ENCODE results near the gene FXR2. TPM values are rescaled to one million over a fixed set of nuclear protein-coding genes. Genes with fewer than 3 reads are reported as not detected.

FXR2 gene
- total RNA-seq, 1 experiment from 2014 or later = 49.7 TPM

- Histone ChIP-seq H3K27ac (ENCODE audit: low read depth, low read length) (no peak overlapping the region), H4K20me1 (ENCODE audit: insufficient read depth) (peaks cover 35% of the 10 kb centered on the region; the same call in 1 of the 2 replicates), H3K9me3 (ENCODE audit: control insufficient read depth in 1 of 2, insufficient read depth in 1 of 2, low read depth in 1 of 2, low read length in 2 of 2) (no peaks in the 10 kb centered on the region), H3K36me3 (ENCODE audit: control insufficient read depth in 1 of 2, insufficient read depth in 2 of 2, low read length in 2 of 2) (peaks cover 33 to 55% of the 10 kb centered on the region in 2 experiments), H3K4me2 (ENCODE audit: low read length) (no peak overlapping the region), H3K4me3 (replicated peaks in 1 of 2; ENCODE audit: low read depth in 1 of 2, low read length in 2 of 2) (no peak overlapping the region), H2AFZ (ENCODE audit: low read depth, low read length, poor library complexity, severe bottlenecking) (no peak overlapping the region), H3K27me3 (ENCODE audit: insufficient read depth, low read length) (no peaks in the 10 kb centered on the region), H3K9ac (ENCODE audit: low read length) (peak overlapping the region; percentile 19; the same call in 1 of the 2 replicates), H3K9me2 (ENCODE audit: insufficient read depth) (no peaks in the 10 kb centered on the region), H3K79me2 (ENCODE audit: insufficient read depth, low read length) (peaks cover 67% of the 10 kb centered on the region), H3K4me1 (ENCODE audit: control insufficient read depth in 1 of 2, insufficient read depth in 2 of 2, low read length in 2 of 2) (peaks cover 3 to 76% of the 10 kb centered on the region in 2 experiments; a peak in 3 of 4 replicates)
- ATAC-seq (no peak), DNase-seq (ENCODE audit: low read depth, low spot score) (no peak)
- intact Hi-C loops (cut with micrococcal nuclease) = no loop called here
- no TSS peak for BruUV-seq (replicated peaks)
- CTCF ChIA-PET = no interaction called here
- no peak for TF ChIP-seq SIN3A (IDR thresholded peaks at IDR 0.05; ENCODE audit: low read depth)
- TF ChIP-seq POLR2AphosphoS5 (IDR thresholded peaks at IDR 0.05; ENCODE audit: low read depth, low read length) = peak; percentile 11; the same call in 1 of the 2 replicates
- POLR2A ChIA-PET = no interaction called here
- RAD21 ChIA-PET (ENCODE audit: low non-redundant PET in 1 of 2, low total read pairs in 2 of 2, uncharacterized antibody in 2 of 2, unreplicated experiment in 2 of 2) = no interaction called here
Measured at GRCh38 chr17:7576432-7576937, 38.2 kb downstream of the FXR2 start.

DNA sequence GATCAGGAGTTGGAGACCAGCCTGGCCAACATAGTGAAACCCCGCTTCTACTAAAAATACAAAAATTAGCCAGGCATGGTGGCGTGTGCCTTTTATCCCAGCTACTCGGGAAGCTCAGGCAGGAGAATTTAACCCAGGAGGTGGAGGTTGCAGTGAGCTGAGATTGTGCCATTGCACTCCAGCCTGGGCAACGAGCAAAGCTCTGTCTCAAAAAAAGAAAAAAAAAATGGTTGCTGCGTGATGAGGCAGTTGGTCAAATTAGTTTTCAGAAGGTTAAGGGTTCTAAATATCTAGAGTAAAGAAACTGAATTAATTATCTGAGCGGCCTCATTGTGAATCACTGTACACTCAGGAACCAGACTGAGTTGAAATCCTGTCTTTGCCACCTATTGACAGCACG lies 38.7 kb downstream of the FXR2 start:
- DNase-seq (ENCODE audit: low read depth, low spot score) (no peak), ATAC-seq (no peak)
- Histone ChIP-seq H2AFZ (ENCODE audit: low read depth, low read length, poor library complexity, severe bottlenecking) (no peak overlapping the region), H3K9me3 (ENCODE audit: control insufficient read depth in 1 of 2, insufficient read depth in 1 of 2, low read depth in 1 of 2, low read length in 2 of 2) (no peaks in the 10 kb centered on the region), H3K36me3 (ENCODE audit: control insufficient read depth in 1 of 2, insufficient read depth in 2 of 2, low read length in 2 of 2) (peaks cover 33 to 60% of the 10 kb centered on the region in 2 experiments), H3K4me2 (ENCODE audit: low read length) (no peak overlapping the region), H4K20me1 (ENCODE audit: insufficient read depth) (peaks cover 35% of the 10 kb centered on the region; the same call in 1 of the 2 replicates), H3K27ac (ENCODE audit: low read depth, low read length) (no peak overlapping the region), H3K79me2 (ENCODE audit: insufficient read depth, low read length) (peaks cover 67% of the 10 kb centered on the region), H3K4me1 (ENCODE audit: control insufficient read depth in 1 of 2, insufficient read depth in 2 of 2, low read length in 2 of 2) (peaks cover 7 to 78% of the 10 kb centered on the region in 2 experiments; a peak in 3 of 4 replicates), H3K27me3 (ENCODE audit: insufficient read depth, low read length) (no peaks in the 10 kb centered on the region), H3K9ac (ENCODE audit: low read length) (peak overlapping the region; percentile 100; the same call in 1 of the 2 replicates), H3K9me2 (ENCODE audit: insufficient read depth) (no peaks in the 10 kb centered on the region), H3K4me3 (replicated peaks in 1 of 2; ENCODE audit: low read depth in 1 of 2, low read length in 2 of 2) (no peak overlapping the region)
- no TSS peak for BruUV-seq (replicated peaks)
- ChIA-PET CTCF (no interaction called here), RAD21 (ENCODE audit: low non-redundant PET in 1 of 2, low total read pairs in 2 of 2, uncharacterized antibody in 2 of 2, unreplicated experiment in 2 of 2) (no interaction called here), POLR2A (no interaction called here)
- intact Hi-C loops (cut with micrococcal nuclease) = no loop called here
- TF ChIP-seq ATF3 (IDR thresholded peaks at IDR 0.05) (no peak), SRF (IDR thresholded peaks at IDR 0.05; ENCODE audit: low read depth) (no peak), SP1 (IDR thresholded peaks at IDR 0.05; ENCODE audit: low read depth) (no peak), RAD21 (IDR thresholded peaks at IDR 0.05; ENCODE audit: low read depth) (no peak), EZH2 (IDR thresholded peaks at IDR 0.05) (no peak), JUND (IDR thresholded peaks at IDR 0.05) (no peak), CBX3 (IDR thresholded peaks at IDR 0.05; ENCODE audit: low read depth) (no peak), TCF7L2 (IDR thresholded peaks at IDR 0.05; ENCODE audit: borderline replicate concordance, extremely low read depth, insufficient read depth, insufficient read length) (no peak), CEBPB (IDR thresholded peaks at IDR 0.05; ENCODE audit: low read depth) (no peak)
- TF ChIP-seq, protein P1, sequence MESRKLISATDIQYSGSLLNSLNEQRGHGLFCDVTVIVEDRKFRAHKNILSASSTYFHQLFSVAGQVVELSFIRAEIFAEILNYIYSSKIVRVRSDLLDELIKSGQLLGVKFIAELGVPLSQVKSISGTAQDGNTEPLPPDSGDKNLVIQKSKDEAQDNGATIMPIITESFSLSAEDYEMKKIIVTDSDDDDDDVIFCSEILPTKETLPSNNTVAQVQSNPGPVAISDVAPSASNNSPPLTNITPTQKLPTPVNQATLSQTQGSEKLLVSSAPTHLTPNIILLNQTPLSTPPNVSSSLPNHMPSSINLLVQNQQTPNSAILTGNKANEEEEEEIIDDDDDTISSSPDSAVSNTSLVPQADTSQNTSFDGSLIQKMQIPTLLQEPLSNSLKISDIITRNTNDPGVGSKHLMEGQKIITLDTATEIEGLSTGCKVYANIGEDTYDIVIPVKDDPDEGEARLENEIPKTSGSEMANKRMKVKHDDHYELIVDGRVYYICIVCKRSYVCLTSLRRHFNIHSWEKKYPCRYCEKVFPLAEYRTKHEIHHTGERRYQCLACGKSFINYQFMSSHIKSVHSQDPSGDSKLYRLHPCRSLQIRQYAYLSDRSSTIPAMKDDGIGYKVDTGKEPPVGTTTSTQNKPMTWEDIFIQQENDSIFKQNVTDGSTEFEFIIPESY (IDR thresholded peaks at IDR 0.05; ENCODE audit: extremely low read depth, insufficient replicate concordance, low read length) = no peak
